Stimulated activated CD8-positive, alpha-beta memory T cell treated with anti-CD3 and anti-CD28 coated beads, Interleukin-4, amount 100 ng/mL, for 24 hours (primary cell): ENCODE results near the gene RAB8B.
"Not testable (repeated sequence)": the region's sequence is repeated elsewhere in the genome, so short reads cannot be mapped to it uniquely, and the experiment has no call there.

ENCODE experiments used
- DNase-seq: peaks from one replicate; pipeline ENCODE4 v3.0.0-alpha.2; 2020; ENCODE audit warnings: low read depth

RAB8B gene

DNA sequence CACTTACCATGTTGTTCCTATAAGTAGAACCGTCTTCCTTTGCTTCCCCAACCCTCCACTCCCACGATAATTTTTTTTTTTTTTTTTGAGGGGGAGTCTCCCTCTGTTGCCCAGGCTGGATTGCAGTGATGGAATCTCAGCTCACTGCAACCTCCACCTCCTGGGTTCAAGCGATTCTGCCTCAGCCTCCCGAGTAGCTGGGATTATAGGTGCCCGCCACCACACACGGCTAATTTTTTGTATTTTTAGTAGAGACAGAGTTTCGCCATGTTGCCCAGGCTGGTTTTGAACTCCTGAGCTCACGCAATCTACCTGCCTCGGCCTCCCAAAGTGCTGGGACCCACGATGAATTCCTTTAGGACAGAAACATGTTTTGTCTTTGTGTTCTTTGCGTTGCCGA, 19.4 kb downstream of the RAB8B start:
- DNase-seq, result not testable (repeated sequence)

- DNase-seq, result no peak
Observed at GRCh38 chr15:63210151-63211091, 21.0 kb downstream of the RAB8B start.

- DNase-seq, result no peak
Observed at GRCh38 chr15:63211092-63211490, 21.7 kb downstream of the RAB8B start.

GRCh38 chr15:63211549-63211948, 22.1 kb downstream of the RAB8B start:
- DNase-seq, result no peak

- no peak for DNase-seq
Observed at GRCh38 chr15:63212050-63213004, 22.9 kb downstream of the RAB8B start.

DNA sequence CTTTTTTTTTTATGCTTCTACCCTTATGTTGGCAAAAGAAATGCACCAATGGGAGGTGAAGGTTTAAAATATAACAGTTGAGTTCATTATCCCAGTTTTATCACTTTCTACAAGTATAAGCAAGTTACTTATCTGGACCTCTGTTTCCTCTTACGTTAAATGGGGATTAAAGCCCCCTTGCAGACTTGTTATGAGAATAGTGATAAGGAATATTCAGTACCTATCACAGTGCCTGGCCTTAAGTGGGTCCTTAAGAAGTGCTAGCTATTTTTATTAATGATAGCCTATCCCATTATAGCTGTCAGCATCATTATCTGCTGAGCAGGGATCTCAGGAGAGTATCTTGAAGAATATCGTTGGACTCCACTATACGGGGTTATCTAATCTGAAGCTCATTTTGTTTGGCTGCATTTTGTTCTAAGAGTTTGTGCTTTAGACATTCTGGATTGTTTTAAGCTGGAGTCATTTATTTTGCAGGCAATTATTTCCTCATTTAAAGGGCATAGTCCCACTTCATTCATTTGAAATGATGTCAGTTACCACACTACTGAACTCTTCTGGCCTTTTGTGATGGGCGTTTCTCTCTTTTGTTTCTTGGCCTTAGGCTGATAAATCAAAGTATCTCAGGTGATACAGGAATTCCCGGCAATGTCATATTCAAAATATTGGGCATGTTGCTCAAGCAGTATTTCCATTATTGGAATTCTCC, 28.8 kb downstream of the RAB8B start:
- DNase-seq, result no peak

DNA sequence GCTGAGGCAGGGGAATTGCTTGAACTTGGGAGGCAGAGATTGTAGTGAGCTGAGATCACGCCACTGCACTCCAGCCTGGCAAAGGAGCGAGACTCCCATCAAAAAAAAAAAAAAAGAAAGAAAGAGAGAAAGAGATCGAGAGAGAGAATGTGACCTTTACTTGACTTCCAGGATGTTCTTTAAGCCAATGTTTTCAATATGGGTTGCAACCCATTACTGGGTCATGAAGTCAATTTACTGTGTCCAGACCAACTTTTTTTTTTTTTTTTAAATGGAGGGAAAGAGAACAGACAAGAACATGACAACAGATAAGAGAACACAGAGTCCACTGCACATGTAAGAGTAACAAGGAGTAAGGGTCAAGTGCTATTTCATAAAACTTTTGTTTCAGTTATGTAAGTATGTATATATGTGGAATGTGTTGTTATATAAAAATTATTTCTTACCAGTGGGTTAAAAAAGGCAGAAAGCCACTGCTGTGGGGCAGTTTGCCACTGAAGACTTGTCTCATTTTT, 29.8 kb downstream of the RAB8B start:
- no peak for DNase-seq

DNA sequence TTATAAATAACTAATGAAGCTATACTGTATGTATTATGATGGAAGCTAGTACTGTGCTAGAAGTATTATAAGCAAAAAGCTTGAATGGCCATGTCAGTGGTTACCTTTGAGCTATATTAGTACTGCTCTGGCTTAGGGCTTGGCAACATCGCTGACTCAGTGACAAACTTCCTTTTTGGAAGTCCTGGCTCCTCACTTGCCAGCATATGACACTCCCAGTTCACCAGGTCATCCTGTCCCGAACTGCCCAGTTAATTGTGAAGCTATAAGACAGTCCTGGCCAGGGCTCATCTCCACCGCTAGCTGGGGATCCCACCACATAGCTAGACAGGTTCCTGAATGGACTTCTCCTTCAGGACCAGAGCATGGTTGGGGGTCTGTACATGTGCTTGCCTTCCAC, 31.9 kb downstream of the RAB8B start:
- DNase-seq, result no peak

GRCh38 chr15:63223463-63223862, 34.1 kb downstream of the RAB8B start:
- DNase-seq, result no peak

DNA sequence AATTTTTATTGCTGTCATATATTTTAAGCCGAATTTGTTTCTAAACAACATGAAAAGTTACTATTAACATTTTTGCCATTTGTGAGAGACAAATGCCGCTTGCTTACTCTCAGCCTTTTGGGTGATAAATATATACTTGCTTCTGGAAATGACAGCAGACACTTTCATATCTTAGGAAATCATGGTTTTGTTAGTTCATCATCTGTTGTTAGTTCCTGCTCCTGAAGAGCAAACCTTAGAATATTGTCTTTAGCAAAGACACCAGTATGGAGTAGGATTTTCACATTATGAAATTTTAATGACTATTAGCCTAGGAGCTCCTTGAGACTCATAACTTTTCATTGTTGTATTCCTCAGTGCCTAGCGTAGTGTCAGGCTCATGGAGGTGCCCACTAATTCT, 36.0 kb downstream of the RAB8B start:
- no peak for DNase-seq

GRCh38 chr15:63226155-63226883, 36.9 kb downstream of the RAB8B start:
- no peak for DNase-seq

- DNase-seq, result no peak
Observed at GRCh38 chr15:63226966-63227401, 37.6 kb downstream of the RAB8B start.

- no peak for DNase-seq
Observed at GRCh38 chr15:63227689-63228088, 38.3 kb downstream of the RAB8B start.

DNA sequence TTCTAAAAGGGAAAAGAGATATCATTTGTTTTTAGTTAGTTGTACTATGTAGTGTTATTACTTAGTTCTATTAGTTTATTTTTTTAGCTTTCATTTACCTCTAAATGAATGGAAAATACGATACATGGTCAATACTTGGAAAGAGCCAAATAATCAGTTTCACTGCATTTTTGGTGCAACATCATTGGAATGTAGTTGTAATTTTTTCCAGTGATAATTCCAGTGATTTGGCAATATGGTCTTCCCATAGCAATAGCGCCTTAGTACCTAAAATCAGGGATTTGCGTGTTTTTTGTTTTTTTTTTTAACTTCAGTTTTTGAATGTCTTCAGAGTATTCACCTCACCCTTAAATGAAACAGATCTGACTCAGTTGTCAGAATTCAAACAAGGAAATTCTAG, 41.8 kb downstream of the RAB8B start:
- no peak for DNase-seq

DNA sequence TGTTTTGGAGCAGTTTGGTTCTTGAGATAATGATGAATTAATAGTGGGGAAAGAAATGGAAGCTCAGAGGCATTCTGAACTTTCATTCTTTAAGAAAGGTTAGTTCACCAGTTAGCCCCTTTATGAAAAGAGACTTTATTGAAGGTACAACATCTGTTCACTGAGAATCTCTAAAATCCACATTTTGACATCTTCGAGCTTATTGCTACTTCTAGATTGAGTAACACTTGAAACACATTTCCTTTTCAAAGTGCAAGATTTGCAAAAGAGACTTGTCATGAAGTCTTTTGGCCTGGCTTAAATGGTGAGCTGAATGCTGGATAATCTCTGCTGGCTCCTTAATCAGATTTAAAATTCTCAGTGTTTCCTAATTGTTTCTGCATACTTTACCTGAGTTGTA, 42.3 kb downstream of the RAB8B start:
- DNase-seq, result no peak

- DNase-seq, result no peak
Observed at GRCh38 chr15:63232405-63232804, 43.0 kb downstream of the RAB8B start.

GRCh38 chr15:63232943-63233342, 43.5 kb downstream of the RAB8B start:
- no peak for DNase-seq

- DNase-seq, result no peak
Observed at GRCh38 chr15:63233667-63234423, 44.4 kb downstream of the RAB8B start.

DNA sequence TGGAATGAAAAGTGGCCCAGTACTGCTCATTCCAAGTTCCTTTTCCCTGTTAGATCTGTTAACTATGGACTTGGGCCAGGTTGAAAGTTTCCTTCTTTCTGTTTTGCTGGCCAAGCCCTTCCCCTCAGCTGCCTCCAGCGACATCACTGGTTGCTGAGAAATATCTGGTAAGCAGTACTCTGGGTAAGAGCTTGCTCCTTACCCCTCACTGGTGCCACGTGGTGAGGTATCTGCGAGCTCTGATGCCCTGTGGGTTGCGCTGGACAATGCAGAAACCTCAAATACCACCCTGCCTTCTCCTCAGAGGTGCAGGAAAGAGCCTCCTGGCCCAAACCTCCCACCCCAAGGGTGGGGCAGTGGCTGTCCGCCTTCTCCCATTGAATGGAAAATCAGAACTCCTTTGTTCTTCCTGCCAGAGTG, 45.1 kb downstream of the RAB8B start:
- no peak for DNase-seq

DNA sequence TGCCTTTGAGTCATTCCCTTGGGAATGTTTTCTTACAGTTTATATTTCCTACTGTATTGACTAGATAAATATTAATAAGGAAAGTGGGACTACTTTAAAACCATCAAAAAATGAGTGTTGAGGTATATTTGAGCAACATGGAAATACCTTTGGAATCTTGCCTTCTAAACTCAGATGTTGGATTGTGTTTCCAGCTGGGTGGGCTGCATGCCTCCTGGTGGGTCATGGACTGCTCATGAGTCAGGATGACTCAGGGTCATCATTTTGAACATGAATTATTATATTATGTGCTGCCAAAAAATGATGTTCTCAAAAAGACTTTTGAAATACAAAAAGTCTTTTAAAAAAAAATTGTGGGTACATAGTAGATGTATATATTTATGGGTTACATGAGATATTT, 46.9 kb downstream of the RAB8B start:
- no peak for DNase-seq
